SK-N-MC (cell line): ENCODE data around the gene LINC01488.

Source experiments
- DNase-seq: peaks from one replicate; pipeline ENCODE4 v3.0.0-alpha.2; 2011; ENCODE audit warnings: low read depth, low spot score
- H3K27ac ChIP-seq: fragments of 200-600 bp; sonication (generic); 2 replicates; pipeline ENCODE4 v1.5.1; 2016; ENCODE audit warnings: mixed run types
- H3K36me3 ChIP-seq: fragments of 200-600 bp; sonication (generic); 2 replicates; pipeline ENCODE4 v1.6.1; 2017; ENCODE audit warnings: antibody characterized with exemption, low read length, mixed read lengths; ENCODE audit not compliant: insufficient read depth
- H3K4me3 ChIP-seq: fragments of 200-600 bp; sonication (generic); 2 replicates; pipeline ENCODE4 v1.5.1; 2016
- H3K9ac ChIP-seq: fragments of 200-600 bp; sonication (generic); 2 replicates; pipeline ENCODE4 v1.8.0; 2017; ENCODE audit warnings: mixed run types, mixed read lengths; ENCODE audit not compliant: insufficient read length
- H3K9me3 ChIP-seq: fragments of 200-600 bp; sonication (generic); 2 replicates; pipeline ENCODE4 v1.6.1; 2017; ENCODE audit warnings: low read depth, mild to moderate bottlenecking, antibody characterized with exemption, low read length, moderate library complexity, mixed read lengths
- EZH2 ChIP-seq: fragments of 200-600 bp; sonication (generic); IDR thresholded peaks from one replicate; pipeline ENCODE4 v1.6.1; 2017; ENCODE audit warnings: antibody characterized with exemption
- FOXP2 ChIP-seq: optimal IDR thresholded peaks from 2 replicates; pipeline ENCODE3; 2011; ENCODE audit warnings: mild to moderate bottlenecking, moderate library complexity; ENCODE audit not compliant: insufficient read depth; ENCODE audit errors: extremely low read length, control extremely low read depth
- POLR2AphosphoS5 ChIP-seq: IDR thresholded peaks from 2 replicates; pipeline ENCODE4 v1.6.1; 2012; ENCODE audit warnings: mild to moderate bottlenecking, low read depth, low read length, borderline replicate concordance

Gene LINC01488

DNA sequence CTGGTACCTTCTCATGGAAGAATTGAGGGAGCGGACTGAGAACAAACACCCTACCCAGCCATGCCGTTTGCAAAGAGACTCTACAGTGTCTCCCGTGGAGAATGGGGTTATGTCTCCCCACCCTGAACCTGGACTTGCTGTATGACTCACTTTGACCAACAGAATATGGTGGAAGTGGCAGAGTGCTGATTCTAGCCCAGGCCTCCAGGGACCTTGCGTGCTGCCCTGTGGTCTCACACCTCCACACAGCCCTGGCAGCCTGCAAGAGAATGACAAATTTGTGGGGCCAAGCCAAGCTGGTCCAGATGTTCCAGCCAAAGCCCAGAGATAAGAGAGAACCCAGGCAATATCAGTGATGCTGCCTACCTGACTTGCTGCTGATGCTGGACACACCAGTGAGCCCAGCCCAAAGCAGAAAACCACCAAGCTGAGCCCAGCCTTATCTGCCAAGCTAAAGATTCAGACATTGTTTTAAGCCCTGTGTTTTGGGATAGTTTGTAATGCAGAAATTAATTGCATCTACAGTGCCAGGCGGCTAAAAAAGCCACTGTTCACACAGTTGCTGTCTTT is 8.1 kb upstream of the LINC01488 start:
- no peaks in the 10 kb centered on the region for H3K9me3 ChIP-seq
- no peak overlapping the region for H3K27ac ChIP-seq
- DNase-seq: no peak
- H3K36me3 ChIP-seq: no peaks in the 10 kb centered on the region
- no peak overlapping the region for H3K9ac ChIP-seq
- TF ChIP-seq FOXP2 (no peak), POLR2AphosphoS5 (no peak)
- H3K4me3 ChIP-seq: no peak overlapping the region

DNA sequence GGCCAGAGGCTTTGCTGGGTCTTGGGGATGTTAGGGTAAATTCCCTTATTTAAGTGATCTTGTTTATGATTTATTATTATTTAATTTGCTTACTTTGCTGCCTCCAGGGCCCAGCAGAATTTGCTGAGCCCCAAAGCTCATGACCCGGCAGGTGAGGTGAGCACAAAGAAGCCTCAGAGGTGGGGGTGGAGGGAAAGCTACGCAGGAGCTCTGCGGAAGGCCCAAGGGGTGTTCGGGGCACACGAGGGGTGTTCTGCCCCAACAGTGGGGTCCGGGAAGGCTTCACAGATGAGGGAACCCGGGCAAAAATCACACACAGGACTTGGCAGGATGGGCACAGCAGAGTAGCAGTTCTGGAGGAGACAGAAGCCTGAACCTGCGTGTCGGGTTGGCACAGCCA is 6.7 kb upstream of the LINC01488 start:
- no peak overlapping the region for H3K27ac ChIP-seq
- no peak overlapping the region for H3K4me3 ChIP-seq
- TF ChIP-seq EZH2 (no peak), FOXP2 (no peak), POLR2AphosphoS5 (no peak)
- DNase-seq: no peak
- H3K36me3 ChIP-seq: no peaks in the 10 kb centered on the region
- no peak overlapping the region for H3K9ac ChIP-seq
- no peaks in the 10 kb centered on the region for H3K9me3 ChIP-seq

DNA sequence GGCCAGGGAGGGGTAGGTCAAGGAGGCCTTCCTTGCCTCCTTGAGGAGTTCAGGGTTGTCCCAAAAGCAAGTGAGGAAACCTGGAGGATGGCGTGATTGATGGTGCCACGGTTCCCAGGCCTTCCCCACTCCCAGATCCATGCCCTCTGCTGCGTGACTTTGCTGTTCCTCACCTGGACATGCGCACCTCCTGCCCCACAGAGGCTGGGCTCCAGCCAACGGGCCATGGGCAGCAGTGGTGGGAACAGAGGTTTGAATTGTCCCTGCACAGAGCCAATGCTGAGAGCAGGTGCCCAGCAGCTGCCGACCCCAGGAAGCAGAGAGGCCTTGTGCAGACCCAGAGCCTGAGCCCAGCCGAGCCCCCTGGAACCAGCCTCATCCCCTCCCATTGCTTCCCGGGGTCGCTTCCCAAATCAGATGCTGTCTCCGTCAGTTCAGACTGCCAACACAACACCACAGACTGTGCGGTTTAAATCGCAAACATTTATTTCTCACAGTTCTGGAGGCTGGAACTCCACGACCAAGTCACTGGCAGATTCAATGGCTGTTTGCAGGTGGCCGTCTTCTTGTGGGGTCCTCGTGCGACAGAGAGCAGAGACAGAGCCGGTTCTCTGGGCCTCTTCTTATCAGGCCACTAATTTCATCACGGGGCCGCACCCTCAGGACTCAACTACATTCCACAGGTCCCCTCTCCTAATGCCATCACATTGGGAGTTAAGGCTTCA is 6.2 kb upstream of the LINC01488 start:
- Histone ChIP-seq H3K27ac (no peak overlapping the region), H3K4me3 (no peak overlapping the region), H3K36me3 (no peaks in the 10 kb centered on the region), H3K9ac (no peak overlapping the region), H3K9me3 (no peaks in the 10 kb centered on the region)
- DNase-seq: no peak
- TF ChIP-seq FOXP2: no peak
- TF ChIP-seq EZH2: no peak
- TF ChIP-seq POLR2AphosphoS5: no peak

DNA sequence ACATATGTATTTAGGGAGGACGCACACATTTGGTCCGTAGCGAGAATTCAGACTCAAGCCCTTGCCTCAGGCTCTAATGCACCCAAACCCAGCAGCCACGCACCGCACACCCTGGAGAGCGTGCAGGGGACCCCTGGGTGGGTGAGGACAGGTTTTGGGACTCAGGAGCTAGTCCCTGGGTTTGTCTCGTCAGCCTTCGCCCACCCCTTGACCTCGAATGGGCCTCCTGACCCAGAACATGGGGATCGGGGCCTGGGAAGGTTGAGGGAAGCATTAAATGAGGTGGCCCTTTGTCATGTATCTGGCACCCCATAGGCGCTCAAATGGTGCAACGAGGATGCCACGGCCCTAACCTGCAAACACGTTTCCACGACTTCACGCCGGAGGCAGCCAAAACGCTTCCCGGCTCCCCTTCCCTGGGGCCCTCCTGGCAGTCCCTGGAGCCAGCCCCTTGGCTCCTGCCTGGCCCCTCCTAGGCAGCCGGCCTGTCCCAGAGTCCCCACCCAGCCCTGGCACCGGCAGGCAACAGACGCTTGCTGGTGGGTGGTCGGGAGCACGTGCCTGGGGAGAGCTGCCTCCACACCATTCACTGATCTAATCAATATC is 5.5 kb upstream of the LINC01488 start:
- no peak for TF ChIP-seq EZH2
- TF ChIP-seq POLR2AphosphoS5: no peak
- TF ChIP-seq FOXP2: no peak
- DNase-seq: no peak
- no peaks in the 10 kb centered on the region for H3K36me3 ChIP-seq
- no peak overlapping the region for H3K9ac ChIP-seq
- H3K27ac ChIP-seq: no peak overlapping the region
- H3K9me3 ChIP-seq: no peaks in the 10 kb centered on the region
- no peak overlapping the region for H3K4me3 ChIP-seq

DNA sequence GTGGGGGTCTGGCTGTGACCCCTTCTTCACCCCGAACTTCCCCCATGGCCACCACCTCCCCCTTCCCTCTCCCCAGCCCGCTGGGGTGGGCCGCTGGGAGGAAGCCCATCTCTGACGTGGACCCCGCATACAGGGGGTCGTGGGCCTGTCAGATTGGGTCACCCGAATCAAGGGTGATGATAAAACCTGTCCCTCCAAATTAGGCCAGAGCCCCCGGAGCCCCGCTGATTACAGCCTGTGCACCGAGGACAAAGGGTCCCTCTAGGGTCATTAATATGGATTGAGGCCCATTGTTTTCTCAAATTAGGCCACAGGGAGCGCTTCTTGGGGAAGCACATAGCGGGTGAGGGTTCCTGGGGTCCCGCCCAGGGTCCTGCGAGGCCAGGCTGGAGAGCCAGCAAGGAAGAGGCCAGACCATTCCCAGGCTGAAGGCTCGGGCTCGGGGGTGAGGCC is 4.9 kb upstream of the LINC01488 start:
- TF ChIP-seq POLR2AphosphoS5 (no peak), EZH2 (no peak), FOXP2 (no peak)
- no peak for DNase-seq
- no peaks in the 10 kb centered on the region for H3K36me3 ChIP-seq
- no peak overlapping the region for H3K27ac ChIP-seq
- no peak overlapping the region for H3K9ac ChIP-seq
- no peaks in the 10 kb centered on the region for H3K9me3 ChIP-seq
- H3K4me3 ChIP-seq: no peak overlapping the region

DNA sequence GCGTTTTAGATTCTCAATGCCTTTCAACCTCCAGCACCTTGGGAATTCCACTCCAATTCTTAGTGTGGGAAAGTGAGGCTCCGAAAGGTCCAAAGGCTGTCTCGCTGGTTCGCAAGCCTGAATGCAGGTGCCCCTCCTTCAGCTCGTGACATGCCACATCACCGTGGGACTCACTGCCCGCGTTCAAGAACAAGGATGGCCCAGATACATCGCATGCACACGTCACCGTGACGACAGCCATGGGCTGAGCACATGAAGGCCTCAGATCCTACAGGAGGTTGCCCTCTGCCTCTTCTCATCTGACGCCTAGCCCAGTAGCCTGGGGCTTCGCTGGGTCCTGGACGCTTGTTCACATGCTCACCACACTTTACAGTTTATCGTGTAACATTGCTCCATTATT is 4.4 kb upstream of the LINC01488 start:
- Histone ChIP-seq H3K27ac (no peak overlapping the region), H3K36me3 (no peaks in the 10 kb centered on the region), H3K4me3 (no peak overlapping the region), H3K9ac (no peak overlapping the region), H3K9me3 (no peaks in the 10 kb centered on the region)
- DNase-seq: no peak
- TF ChIP-seq EZH2 (no peak), POLR2AphosphoS5 (no peak), FOXP2 (no peak)

DNA sequence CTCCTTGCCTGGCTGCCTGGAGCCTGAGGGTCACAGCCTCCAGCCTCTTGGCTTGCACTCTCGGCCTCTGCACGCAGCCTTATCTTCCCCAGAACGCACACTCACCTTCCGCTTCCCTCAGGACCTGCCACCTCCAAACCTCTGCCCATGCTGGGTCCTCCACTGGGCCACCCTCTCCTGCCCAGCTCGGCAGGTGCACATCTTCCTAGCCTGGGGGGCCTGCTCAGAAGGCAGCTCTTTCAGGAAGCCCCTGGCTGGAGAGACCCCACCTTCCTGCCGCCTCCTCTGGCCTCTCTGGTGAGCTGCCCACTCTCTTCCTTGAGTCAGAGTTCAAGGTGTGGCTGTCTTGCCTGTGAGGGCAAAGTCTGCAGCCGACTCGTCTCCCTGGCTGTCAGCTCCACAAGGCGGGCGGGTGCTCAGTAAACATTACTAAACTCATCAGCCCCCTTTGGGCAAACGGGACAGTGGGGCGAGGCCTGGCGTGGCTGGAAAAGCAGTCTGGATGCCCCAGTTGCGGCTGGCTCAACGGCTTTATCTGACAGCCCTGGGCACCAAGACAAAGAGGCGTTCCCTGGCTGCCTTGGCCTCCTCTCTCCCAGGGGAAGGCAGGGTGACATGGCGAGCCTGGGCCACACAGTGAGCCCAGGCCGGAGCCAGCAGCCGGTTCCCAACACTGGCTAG is 1.7 kb upstream of the LINC01488 start:
- Histone ChIP-seq H3K4me3 (no peak overlapping the region), H3K9me3 (no peaks in the 10 kb centered on the region), H3K9ac (no peak overlapping the region), H3K36me3 (no peaks in the 10 kb centered on the region), H3K27ac (no peak overlapping the region)
- DNase-seq: no peak
- TF ChIP-seq POLR2AphosphoS5 (no peak), FOXP2 (no peak), EZH2 (no peak)

DNA sequence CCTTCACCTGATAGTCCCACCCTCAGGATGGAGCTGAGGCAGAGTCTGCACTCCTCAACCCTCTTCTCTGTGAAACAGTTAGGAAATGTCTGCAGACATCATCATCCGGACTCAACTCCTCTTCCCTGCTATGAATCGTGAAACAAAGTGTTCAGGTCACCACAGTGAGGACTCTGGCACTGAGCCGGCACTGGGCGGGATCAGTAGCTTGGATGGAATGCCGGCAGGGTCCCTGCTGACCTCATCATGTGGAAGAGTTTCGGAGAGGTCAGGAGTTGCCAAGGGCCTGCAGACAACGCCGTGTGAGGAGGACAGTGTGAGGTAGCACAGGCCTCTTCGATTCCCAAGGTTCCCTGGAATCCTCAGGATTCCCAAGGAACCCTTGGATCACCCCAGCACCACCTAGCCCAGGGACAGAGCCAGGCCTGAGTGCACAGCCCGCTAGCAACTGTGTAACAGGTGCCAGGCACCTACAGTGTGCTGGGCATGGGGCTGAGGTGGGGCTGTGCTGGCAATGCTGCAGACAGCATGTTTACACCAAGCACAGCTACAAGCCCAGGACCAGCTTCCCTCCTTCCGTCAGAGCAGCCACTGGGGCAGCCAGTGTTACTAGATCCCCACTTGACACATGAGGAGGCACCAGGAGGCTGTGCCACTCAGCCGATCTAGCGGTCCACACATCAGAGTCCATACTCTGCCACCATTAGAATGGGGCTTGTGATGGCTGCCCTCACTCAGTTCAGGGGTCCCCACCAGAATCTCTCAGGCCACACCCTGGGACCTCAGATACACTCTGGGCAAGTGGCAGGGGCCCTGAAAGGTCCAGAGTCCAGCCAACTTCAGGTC is 693 bp upstream of the LINC01488 start:
- no peaks in the 10 kb centered on the region for H3K36me3 ChIP-seq
- H3K27ac ChIP-seq: no peak overlapping the region
- H3K9me3 ChIP-seq: no peaks in the 10 kb centered on the region
- no peak for DNase-seq
- no peak overlapping the region for H3K9ac ChIP-seq
- TF ChIP-seq FOXP2: no peak
- no peak for TF ChIP-seq EZH2
- no peak for TF ChIP-seq POLR2AphosphoS5
- no peak overlapping the region for H3K4me3 ChIP-seq
